Endothelial cell of umbilical vein (primary cell): ENCODE data around the gene MAP1LC3B2. TPM values are rescaled to one million over a fixed set of nuclear protein-coding genes. Genes with fewer than 3 reads are reported as not detected.

Source experiments
- BruUV-seq: library from RNA; stranded (reverse); fragments of 400-500 nt; replicated peaks from 2 replicates; lab custom pipeline; 2021; lab: Mats Ljungman, UMichigan
- CTCF ChIA-PET: fragments of 300-600, 350-600 bp; sonication (Branson Sonifier 250); formaldehyde crosslinking; loops from one replicate; lab custom pipeline; 2021; ENCODE audit warnings: antibody characterized with exemption, inconsistent platforms; lab: Charles Lee
- POLR2A ChIA-PET: fragments of 300-600, 350-600 bp; sonication (Branson Sonifier 250); formaldehyde crosslinking; loops from one replicate; lab custom pipeline; 2021; ENCODE audit warnings: antibody characterized with exemption, inconsistent platforms; lab: Charles Lee
- DNase-seq: peaks from one replicate; pipeline ENCODE4 v3.0.0-alpha.2; 2011; ENCODE audit warnings: low read depth, low spot score
- FAIRE-seq: peaks from 2 replicates; lab custom pipeline; 2011; peaks lifted over from hg19 to GRCh38; lab: Jason Lieb, UNC
- H2AFZ ChIP-seq: 2 replicates; pipeline ENCODE4 v1.6.0; 2012; ENCODE audit warnings: low read depth, low read length, control low read depth, inconsistent platforms
- H3K27ac ChIP-seq: 2 replicates; pipeline ENCODE4 v1.5.1; 2011; ENCODE audit warnings: low read depth, mild to moderate bottlenecking, control low read depth, low read length, moderate library complexity; ENCODE audit not compliant: insufficient read depth
- H3K27me3 ChIP-seq, 2 experiments: 2 replicates each; pipeline versions ENCODE4 v1.6.0 to v1.6.1; 2011; ENCODE audit warnings: low read length in 2 of 2, mixed read lengths in 1 of 2; ENCODE audit not compliant: control insufficient read depth in 2 of 2, insufficient read depth in 2 of 2
- H3K36me3 ChIP-seq, 2 experiments: 2 replicates in 1 of 2; 3 replicates in 1 of 2; pipeline ENCODE4 v1.5.1; 2011; ENCODE audit warnings: low read length in 2 of 2, mild to moderate bottlenecking in 1 of 2, moderate library complexity in 1 of 2; ENCODE audit not compliant: control insufficient read depth in 2 of 2, insufficient read depth in 2 of 2; ENCODE audit errors: extremely low read depth in 1 of 2
- H3K4me1 ChIP-seq: 3 replicates; pipeline ENCODE4 v1.5.1; 2011; ENCODE audit warnings: mild to moderate bottlenecking, low read length; ENCODE audit not compliant: control insufficient read depth, insufficient read depth; ENCODE audit errors: extremely low read depth
- H3K4me2 ChIP-seq: 2 replicates; pipeline ENCODE4 v1.6.1; 2011; ENCODE audit warnings: low read length, control low read depth, mixed read lengths; ENCODE audit not compliant: insufficient read depth
- H3K4me3 ChIP-seq, 3 experiments: fragments of 200-600 bp in 1 of 3; sonication (generic), shearing (Covaris generic) in 1 of 3; replicated peaks in 1 of 3; 2 replicates each; pipeline ENCODE4 v1.5.1; 2011 to 2016; ENCODE audit warnings: control low read depth in 3 of 3, low read length in 3 of 3, mild to moderate bottlenecking in 2 of 3, inconsistent platforms in 1 of 3, low read depth in 1 of 3, moderate library complexity in 1 of 3; ENCODE audit not compliant: insufficient read depth in 1 of 3
- H3K79me2 ChIP-seq: 2 replicates; pipeline ENCODE4 v1.6.0; 2012; ENCODE audit warnings: low read length, inconsistent platforms; ENCODE audit not compliant: control insufficient read depth, insufficient read depth
- H3K9ac ChIP-seq: replicated peaks from 2 replicates; pipeline ENCODE3; 2011; ENCODE audit warnings: low read length, control low read depth; ENCODE audit not compliant: insufficient read depth; ENCODE audit errors: extremely low read depth
- H3K9me1 ChIP-seq: replicated peaks from 3 replicates; pipeline ENCODE4 v1.6.0; 2011; ENCODE audit warnings: mild to moderate bottlenecking, low read length; ENCODE audit not compliant: control insufficient read depth, insufficient read depth; ENCODE audit errors: extremely low read depth
- H3K9me3 ChIP-seq: replicated peaks from 2 replicates; pipeline ENCODE4 v1.5.1; 2012; ENCODE audit warnings: low read length, inconsistent platforms; ENCODE audit not compliant: control insufficient read depth, insufficient read depth
- H4K20me1 ChIP-seq: replicated peaks from 2 replicates; pipeline ENCODE3; 2011; ENCODE audit warnings: mild to moderate bottlenecking, low read length; ENCODE audit not compliant: control insufficient read depth, insufficient read depth; ENCODE audit errors: extremely low read depth
- CTCF ChIP-seq, 2 donors: IDR thresholded peaks; 1 replicate in 1 of 2; 2 replicates in 1 of 2; pipeline ENCODE4 v1.5.1; 2011; ENCODE audit warnings: low read length in 2 of 2, mild to moderate bottlenecking in 2 of 2, moderate library complexity in 2 of 2, control low read depth in 1 of 2, inconsistent platforms in 1 of 2, low read depth in 1 of 2; ENCODE audit not compliant: insufficient read depth in 1 of 2; ENCODE audit errors: extremely low read depth in 1 of 2
- EZH2 ChIP-seq: IDR thresholded peaks from 2 replicates; pipeline ENCODE4 v1.6.1; 2012; ENCODE audit warnings: borderline replicate concordance, low read depth, mild to moderate bottlenecking, moderate library complexity, low read length, inconsistent platforms; ENCODE audit not compliant: severe bottlenecking
- FOS ChIP-seq: IDR thresholded peaks from 2 replicates; pipeline ENCODE4 v1.6.1; 2011; ENCODE audit warnings: mild to moderate bottlenecking, low read length, moderate library complexity, borderline replicate concordance; ENCODE audit not compliant: insufficient read depth
- GATA2 ChIP-seq: IDR thresholded peaks from 2 replicates; pipeline ENCODE4 v1.7.0; 2011; ENCODE audit warnings: low read depth, mild to moderate bottlenecking, moderate library complexity, mixed read lengths, low read length; ENCODE audit not compliant: insufficient read length, insufficient read depth
- JUN ChIP-seq: IDR thresholded peaks from 2 replicates; pipeline ENCODE4 v1.6.1; 2011; ENCODE audit warnings: borderline replicate concordance, low read depth; ENCODE audit not compliant: insufficient read length, insufficient read depth
- MYC ChIP-seq: IDR thresholded peaks from one replicate; pipeline ENCODE4 v1.6.1; 2011; ENCODE audit warnings: mild to moderate bottlenecking, low read depth, low read length
- POLR2A ChIP-seq: IDR thresholded peaks from 2 replicates; pipeline ENCODE4 v1.6.1; 2012; ENCODE audit warnings: low read depth, mild to moderate bottlenecking, control low read depth, low read length
- POLR2AphosphoS5 ChIP-seq: IDR thresholded peaks from 2 replicates; pipeline ENCODE4 v1.6.1; 2012; ENCODE audit warnings: low read depth, mild to moderate bottlenecking, control low read depth, low read length, moderate library complexity; ENCODE audit not compliant: insufficient read depth
- dilution Hi-C: fragments of 300-500 bp; cut with MboI; formaldehyde crosslinking; loops from one replicate; pipeline ENCODE4 v1.15.0; 2019; ENCODE audit warnings: low sequenced_read_pairs; ENCODE audit not compliant: extremely low pct_ligation_motif_present
- intact Hi-C: fragments of 100-400 bp; cut with micrococcal nuclease; formaldehyde crosslinking; loops from one replicate; pipeline ENCODE4 v1.10.0; 2022
- polyA plus RNA-seq, 4 experiments: library from polyadenylated mRNA; depleted of rRNA in 3 of 4; stranded (reverse) in 3 of 4; unstranded in 1 of 4; fragments of >200 nt; gene quantifications; 2 replicates each; pipeline versions ENCODE4 v1.2.1 to v1.2.3, GENCODE V29; 2011 to 2012; ENCODE audit warnings: missing spikeins in 1 of 4
- total RNA-seq: library from RNA; stranded (reverse); gene quantifications from 2 replicates; pipeline ENCODE4 v1.2.3, GENCODE V29; 2021
- TF ChIP-seq, protein P1 (sequence below): IDR thresholded peaks from 2 replicates; pipeline ENCODE4 v1.6.1; 2011; ENCODE audit not compliant: insufficient read depth, insufficient read length

Gene MAP1LC3B2
- total and polyA plus RNA-seq, 2 donors (not counting 3 experiments of a cell fraction or from before 2014, with no cell fraction given): 0.32 to 4.1 TPM

DNA sequence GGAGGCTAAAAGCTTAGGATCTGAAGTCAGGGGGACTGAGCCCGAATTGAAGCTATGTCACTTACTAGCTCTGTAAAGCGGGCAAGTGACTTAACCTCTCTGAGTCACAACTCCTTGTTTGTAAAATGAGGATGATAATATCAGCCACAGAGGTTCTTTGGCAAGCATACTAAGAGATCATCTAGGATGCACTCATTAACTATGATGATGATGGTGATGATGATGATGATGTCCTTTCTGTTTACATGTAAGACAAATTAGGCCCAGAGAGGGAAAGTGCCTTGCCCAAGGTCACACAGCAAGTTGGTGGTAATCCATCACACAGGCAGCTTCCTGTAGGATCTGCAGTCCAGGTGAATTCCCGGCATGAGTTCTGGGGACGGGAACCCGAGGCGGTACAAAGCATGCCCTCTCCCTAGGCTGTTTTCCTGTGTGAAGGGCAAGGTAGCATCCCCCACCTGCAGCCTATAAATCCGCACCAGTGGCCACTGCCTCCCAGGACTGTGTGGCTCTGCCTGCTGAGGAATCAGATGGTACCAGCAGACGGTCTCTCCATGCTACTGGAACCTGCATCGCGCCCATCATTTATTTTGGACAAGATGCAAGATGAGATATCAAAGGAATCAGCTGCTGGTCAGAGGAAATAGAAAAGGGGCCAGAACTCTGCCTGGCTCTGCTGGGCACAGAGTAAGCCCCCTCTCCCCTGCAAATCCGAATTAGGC is 55.2 kb downstream of the MAP1LC3B2 start:
- Histone ChIP-seq H3K9me3 (no peaks in the 10 kb centered on the region), H3K27me3 (no peaks in the 10 kb centered on the region), H3K4me3 (no peak overlapping the region), H3K9me1 (no peaks in the 10 kb centered on the region), H3K9ac (no peak overlapping the region), H3K79me2 (no peaks in the 10 kb centered on the region), H3K4me2 (no peak overlapping the region), H3K4me1 (peaks cover 2% of the 10 kb centered on the region), H4K20me1 (no peaks in the 10 kb centered on the region), H3K27ac (no peak overlapping the region), H3K36me3 (no peaks in the 10 kb centered on the region), H2AFZ (no peak overlapping the region)
- DNase-seq (no peak), FAIRE-seq (no peak)
- POLR2A ChIA-PET: no interaction called here
- dilution Hi-C loops: no loop called here
- CTCF ChIA-PET: interaction anchor here (0.7 kb wide), 2 partner anchors 17 to 473 kb away, joined by 3 read pairs; no protein-coding TSS in a partner anchor
- TF ChIP-seq JUN (no peak), POLR2A (no peak), CTCF (IDR thresholded peaks at IDR 0.05; ENCODE audit: extremely low read depth in 1 of 2, insufficient read depth in 1 of 2, low read depth in 1 of 2, low read length in 2 of 2) (no peak), FOS (no peak), MYC (no peak), POLR2AphosphoS5 (no peak), EZH2 (no peak), GATA2 (no peak)
- TF ChIP-seq, protein P1, sequence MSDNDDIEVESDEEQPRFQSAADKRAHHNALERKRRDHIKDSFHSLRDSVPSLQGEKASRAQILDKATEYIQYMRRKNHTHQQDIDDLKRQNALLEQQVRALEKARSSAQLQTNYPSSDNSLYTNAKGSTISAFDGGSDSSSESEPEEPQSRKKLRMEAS: no peak
- intact Hi-C loops: no loop called here
- no TSS peak for BruUV-seq
